GM12872 (cell line): ENCODE data around the gene DKK3.

Source experiments
- CTCF ChIP-seq: IDR thresholded peaks from 3 replicates; pipeline ENCODE4 v1.5.1; 2011; ENCODE audit warnings: low read depth, mild to moderate bottlenecking, low read length, moderate library complexity; ENCODE audit not compliant: insufficient read depth

The DKK3 gene

GRCh38 chr11:11915625-11916024 lies 92.8 kb downstream of the DKK3 start:
- TF ChIP-seq CTCF, result no peak

DNA sequence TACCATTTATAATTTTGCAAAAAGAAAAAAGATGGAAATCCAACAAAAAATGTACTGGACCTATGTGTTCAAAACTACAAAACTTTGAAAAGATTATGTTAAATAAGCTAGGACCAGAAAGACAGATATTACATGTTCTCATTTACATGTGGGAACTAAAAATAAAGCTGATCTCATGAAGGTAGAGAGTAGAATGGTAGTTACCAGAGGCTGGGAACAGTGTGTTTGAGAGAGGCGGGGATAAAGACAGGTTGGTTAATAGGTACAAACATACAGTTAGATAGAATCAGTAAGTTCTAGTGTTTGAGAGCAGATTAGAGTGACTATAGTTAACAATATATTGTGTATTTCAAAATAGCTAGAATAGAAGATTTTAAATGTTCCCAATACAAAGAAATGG lies 95.0 kb downstream of the DKK3 start:
- no peak for TF ChIP-seq CTCF
